ENCODE results near the gene APH1A. TPM values are rescaled to one million over a fixed set of nuclear protein-coding genes. Genes with fewer than 3 reads are reported as not detected.

APH1A gene
- total and polyA plus RNA-seq, 9 of the 15 experiments (the other 6 are each of a cell fraction or from before 2014, with no cell fraction given): 5.6 to 123 (median 77.0) TPM

GRCh38 chr1:150234566-150235293 is 34.1 kb downstream of the APH1A start (continued):
- peak; percentile 25; the same call in 1 of the 2 replicates for TF ChIP-seq MBD2 (IDR thresholded peaks at IDR 0.05; ENCODE audit: borderline replicate concordance, low read depth)
- peak; percentile 13 for TF ChIP-seq ETS2 (tag; IDR thresholded peaks at IDR 0.05; ENCODE audit: borderline replicate concordance, poor library complexity, severe bottlenecking)
- TF ChIP-seq ILK (tag; IDR thresholded peaks at IDR 0.05; ENCODE audit: borderline replicate concordance, low read depth): no peak
- peak; percentile 29 for TF ChIP-seq PRDM10 (IDR thresholded peaks at IDR 0.05; ENCODE audit: partially characterized antibody)
- TF ChIP-seq COPS2 (conservative IDR thresholded peaks at IDR 0.05): no peak
- TF ChIP-seq NRF1 (conservative IDR thresholded peaks at IDR 0.05 in 1 of 2, IDR thresholded peaks at IDR 0.05 in 1 of 2): peak; percentile 23 to 50; a peak in 1 of 4 replicates
- TF ChIP-seq PKNOX1 (IDR thresholded peaks at IDR 0.05): peak; percentile 75
- TF ChIP-seq U2AF1 (optimal IDR thresholded peaks at IDR 0.05; ENCODE audit: low read depth, low read length): peak; percentile 63
- TF ChIP-seq POLR2H (tag; IDR thresholded peaks at IDR 0.05; ENCODE audit: low read depth): peak; percentile 82
- peak; percentile 46; the same call in 1 of the 2 replicates for TF ChIP-seq TOE1 (IDR thresholded peaks at IDR 0.05; ENCODE audit: borderline replicate concordance)
- no peak for TF ChIP-seq TOE1 (CRISPR knock-in tag; IDR thresholded peaks at IDR 0.05; ENCODE audit: borderline replicate concordance, low read depth)
- TF ChIP-seq ARID4B (CRISPR knock-in tag; IDR thresholded peaks at IDR 0.05): 0 out of 2 replicates have a peak, but pooled peaks have one; percentile 33
- TF ChIP-seq SRSF1 (IDR thresholded peaks at IDR 0.05; ENCODE audit: low read depth, low read length): no peak
- TF ChIP-seq CHD2 (IDR thresholded peaks at IDR 0.05; ENCODE audit: low read depth, low read length): peak; percentile 81; the same call in 1 of the 2 replicates
- no peak for TF ChIP-seq FOXM1 (IDR thresholded peaks at IDR 0.05; ENCODE audit: low read depth)
- TF ChIP-seq FOXM1 (CRISPR knock-in tag; IDR thresholded peaks at IDR 0.05; ENCODE audit: low read depth): 0 out of 2 replicates have a peak, but pooled peaks have one; percentile 30
- peak; percentile 50; the same call in 1 of the 2 replicates for TF ChIP-seq CTBP1 (IDR thresholded peaks at IDR 0.05; ENCODE audit: borderline replicate concordance)

All from K562 (cell line).